Measurements from ENCODE around the gene LDB2. TPM values are rescaled to one million over a fixed set of nuclear protein-coding genes. Genes with fewer than 3 reads are reported as not detected.

The LDB2 gene
- total and polyA plus RNA-seq, 8 donors: 4.0 to 11.6 (median 5.9) TPM

- DNase-seq (no peak), FAIRE-seq (no peak), ATAC-seq (no peak)
- Histone ChIP-seq H3K36me3 (no peaks in the 10 kb centered on the region), H3K4me3 (no peak overlapping the region), H3K9me3 (no peaks in the 10 kb centered on the region), H3K27ac (no peak overlapping the region), H3K4me1 (no peaks in the 10 kb centered on the region), H3K27me3 (no peaks in the 10 kb centered on the region)
- WGBS, 2 donors: 76 to 82% methylated on average over 16 of the region's 16 CpGs
- intact Hi-C loops (cut with DNase I): no loop called here
- TF ChIP-seq CTCF (IDR thresholded peaks at IDR 0.05): no peak
Observed at GRCh38 chr4:16608611-16609125, 289.8 kb downstream of the LDB2 start.

GRCh38 chr4:16608123-16608522, 290.3 kb downstream of the LDB2 start:
- no peak for TF ChIP-seq CTCF (IDR thresholded peaks at IDR 0.05)
- no peak for ATAC-seq
- no peaks in the 10 kb centered on the region for H3K9me3 ChIP-seq
- no peak for FAIRE-seq
- no peaks in the 10 kb centered on the region for H3K27me3 ChIP-seq
- no peak overlapping the region for H3K4me3 ChIP-seq
- no peaks in the 10 kb centered on the region for H3K4me1 ChIP-seq
- intact Hi-C loops (cut with DNase I): no loop called here
- H3K27ac ChIP-seq: no peak overlapping the region
- no peak for DNase-seq
- no peaks in the 10 kb centered on the region for H3K36me3 ChIP-seq
- 59 to 69% methylated on average over 5 of the region's 5 CpGs for WGBS, 2 donors

- DNase-seq (no peak), ATAC-seq (no peak), FAIRE-seq (no peak)
- no peaks in the 10 kb centered on the region for H3K36me3 ChIP-seq
- no peaks in the 10 kb centered on the region for H3K9me3 ChIP-seq
- no peak overlapping the region for H3K27ac ChIP-seq
- intact Hi-C loops (cut with DNase I): no loop called here
- H3K27me3 ChIP-seq: no peaks in the 10 kb centered on the region
- no peak overlapping the region for H3K4me3 ChIP-seq
- H3K4me1 ChIP-seq: no peaks in the 10 kb centered on the region
- no peak for TF ChIP-seq CTCF (IDR thresholded peaks at IDR 0.05)
- 63 to 70% methylated on average over 7 of the region's 7 CpGs for WGBS, 2 donors
Observed at GRCh38 chr4:16607241-16608066, 291.0 kb downstream of the LDB2 start.

- H3K36me3 ChIP-seq: no peaks in the 10 kb centered on the region
- no peak overlapping the region for H3K4me3 ChIP-seq
- no peaks in the 10 kb centered on the region for H3K9me3 ChIP-seq
- no peaks in the 10 kb centered on the region for H3K4me1 ChIP-seq
- H3K27me3 ChIP-seq: no peaks in the 10 kb centered on the region
- FAIRE-seq: no peak
- no peak for TF ChIP-seq CTCF (IDR thresholded peaks at IDR 0.05)
- 55 to 75% methylated on average over 2 of the region's 2 CpGs for WGBS, 2 donors
- intact Hi-C loops (cut with DNase I): no loop called here
- no peak for ATAC-seq
- no peak overlapping the region for H3K27ac ChIP-seq
- DNase-seq: no peak
Observed at GRCh38 chr4:16606691-16607090, 291.8 kb downstream of the LDB2 start.

GRCh38 chr4:16603178-16603577, 295.3 kb downstream of the LDB2 start:
- no peaks in the 10 kb centered on the region for H3K27me3 ChIP-seq
- H3K27ac ChIP-seq: no peak overlapping the region
- H3K9me3 ChIP-seq: no peaks in the 10 kb centered on the region
- no peaks in the 10 kb centered on the region for H3K4me1 ChIP-seq
- no peak overlapping the region for H3K4me3 ChIP-seq
- no peak for TF ChIP-seq CTCF (IDR thresholded peaks at IDR 0.05)
- ATAC-seq (no peak), DNase-seq (no peak), FAIRE-seq (no peak)
- 58 to 70% methylated on average over 4 of the region's 4 CpGs for WGBS, 2 donors
- intact Hi-C loops (cut with DNase I): no loop called here
- H3K36me3 ChIP-seq: no peaks in the 10 kb centered on the region

Data from pancreas (tissue), 10 donors.